Heart left ventricle (tissue), 16 donors: ENCODE results near the gene CYB561A3. TPM values are rescaled to one million over a fixed set of nuclear protein-coding genes. Genes with fewer than 3 reads are reported as not detected.

ENCODE experiments used
- ATAC-seq, 4 donors: fragments of 200-7000 bp; cut with Tn5 transposase; one replicate each; pipeline ENCODE4 v1.9.1; 2020 to 2022; ENCODE audit warnings: moderate library complexity in 4 of 4, mild to moderate bottlenecking in 3 of 4, moderate number of reproducible peaks in 1 of 4
- DNase-seq, 5 donors: peaks; one replicate each; pipeline ENCODE4 v3.0.0-alpha.2; 2020
- H3K27ac ChIP-seq, 12 donors: fragments of 200-600 bp; sonication (generic) in 4 of 12; one replicate each; pipeline versions ENCODE4 v1.5.0 to v1.8.0; 2016 to 2022; ENCODE audit warnings: mild to moderate bottlenecking in 2 of 12
- H3K27me3 ChIP-seq, 9 donors: fragments of 200-600 bp; sonication (generic) in 2 of 9; one replicate each; pipeline versions ENCODE4 v1.5.1 to v1.8.0; 2016 to 2022; ENCODE audit warnings: mild to moderate bottlenecking in 3 of 9
- H3K36me3 ChIP-seq, 9 donors: fragments of 200-600 bp; sonication (generic) in 2 of 9; one replicate each; pipeline versions ENCODE4 v1.5.0 to v1.8.0; 2018 to 2022; ENCODE audit warnings: mild to moderate bottlenecking in 2 of 9
- H3K4me1 ChIP-seq, 12 donors: fragments of 200-600 bp; sonication (generic) in 4 of 12; one replicate each; pipeline versions ENCODE4 v1.5.0 to v1.8.0; 2016 to 2022; ENCODE audit warnings: mild to moderate bottlenecking in 3 of 12
- H3K4me3 ChIP-seq, 12 donors: fragments of 200-600 bp; sonication (generic) in 4 of 12; one replicate each; pipeline versions ENCODE4 v1.5.0 to v1.8.0; 2017 to 2022; ENCODE audit warnings: mild to moderate bottlenecking in 9 of 12, moderate library complexity in 4 of 12
- H3K9me3 ChIP-seq, 12 donors: fragments of 200-600 bp; sonication (generic) in 4 of 12; one replicate each; pipeline versions ENCODE4 v1.5.0 to v1.8.0; 2016 to 2022; ENCODE audit warnings: mild to moderate bottlenecking in 1 of 12
- CTCF ChIP-seq, 12 donors: fragments of 200-600 bp; sonication (generic) in 4 of 12; IDR thresholded peaks; one replicate each; pipeline versions ENCODE4 v1.5.0 to v1.8.0; 2018 to 2022; ENCODE audit warnings: antibody characterized with exemption in 12 of 12, mild to moderate bottlenecking in 5 of 12
- POLR2A ChIP-seq, 2 donors: fragments of 450-650 bp; IDR thresholded peaks; one replicate each; pipeline ENCODE4 v1.6.1; 2017; ENCODE audit warnings: antibody characterized with exemption in 2 of 2, mild to moderate bottlenecking in 2 of 2, moderate library complexity in 2 of 2
- WGBS, 4 donors: extraction: QIAGEN DNeasy Blood & Tissue Kit in 2 of 4; methylation state at CpG; one replicate each; pipeline versions ENCODE4 v1.1.5 to v1.1.7; 2013 to 2018; 5-methylcytosine and 5-hydroxymethylcytosine counted together
- intact Hi-C, 10 donors: fragments of 100-400 bp; cut with DNase I; formaldehyde crosslinking; loops; one replicate each; pipeline versions ENCODE4 v1.11.1 to v1.14.2; 2022
- polyA plus RNA-seq, 2 donors: library from polyadenylated mRNA; stranded (reverse); fragments of 200-250 nt; gene quantifications; one replicate each; pipeline ENCODE4 v1.2.3, GENCODE V29; 2013
- total RNA-seq, 9 donors: library from RNA; depleted of rRNA in 2 of 9; stranded (reverse); fragments of >200 nt in 2 of 9; fragmentation: NEBNext Ultra II Directional in 3 of 9; extraction: Animal tissue kit (Norgen Biotek cat#: 25700) in 3 of 9; gene quantifications; one replicate each; pipeline versions ENCODE4 v1.1.0 to v1.2.4, GENCODE V29; 2016 to 2023
- donor health status: ischemic (EF 13 %, LVEDD 7.1; RV severe dilation, severe dysfunction).
- donor health status: healthy with polysubstance abuse.
- donor health status: DM: no; HTN: yes; CAD: no.
- donor health status: DM: no; HTN: no; CAD: no.
- donor health status: ischemic (EF 25% LVEDD 6.9; RV normal size, moderate dysfunction).
- donor health status: ischemic (EF 25% LVEDD 5.7; RV mildly dilated, moderate dysfunction).
- donor health status: healthy.
- donor health status: DM: yes; HTN: yes; CAD: no.
- donor health status: ischemic (EF 35%, LVEDD 5.7; RV mildly dilated, moderate dysfunction).
- donor health status: nonischemic (EF 11% LVEDD 7.7; RV severe dilation, severe dysfunction).
- donor health status: DM: yes; HTN: yes; CAD: no.
- donor health status: PGD.
- donor health status: ischemic (EF 29% LVEDD 5.4; RV normal size, mild dysfunction).
- donor health status: nonischemic (EF 23%, LVEDD 6.1; RV moderate dilation, normal function).

The CYB561A3 gene
- total and polyA plus RNA-seq, 11 donors: 6.7 to 23.9 (median 11.9) TPM

GRCh38 chr11:61331651-61332050 is 30.0 kb downstream of the CYB561A3 start:
- peak overlapping the region in 2 of 12 donors; percentile 93 to 95 for H3K27ac ChIP-seq
- no peak for ATAC-seq
- H3K36me3 ChIP-seq: peaks cover 0 to 46% (median 34%) of the 10 kb centered on the region in 9 donors
- H3K4me3 ChIP-seq: peak overlapping the region in 11 of 12 donors; percentile 77 to 100 (median 94)
- no peaks in the 10 kb centered on the region for H3K27me3 ChIP-seq
- no peak for DNase-seq
- H3K9me3 ChIP-seq: no peaks in the 10 kb centered on the region
- 61 to 66% (median 62%) methylated on average over 6 of the region's 6 CpGs for WGBS, 4 donors
- no peak for TF ChIP-seq POLR2A (IDR thresholded peaks at IDR 0.05)
- TF ChIP-seq CTCF (IDR thresholded peaks at IDR 0.05): no peak
- H3K4me1 ChIP-seq: peaks cover 0 to 59% (median 39%) of the 10 kb centered on the region in 12 donors
- intact Hi-C loops: loop anchor here in 2 of 10 donors (2.0 to 10.0 kb wide), 2 partner anchors 31 to 303 kb away; partner anchors contain the start of gene TMEM138 (in 1 of the 2)

DNA sequence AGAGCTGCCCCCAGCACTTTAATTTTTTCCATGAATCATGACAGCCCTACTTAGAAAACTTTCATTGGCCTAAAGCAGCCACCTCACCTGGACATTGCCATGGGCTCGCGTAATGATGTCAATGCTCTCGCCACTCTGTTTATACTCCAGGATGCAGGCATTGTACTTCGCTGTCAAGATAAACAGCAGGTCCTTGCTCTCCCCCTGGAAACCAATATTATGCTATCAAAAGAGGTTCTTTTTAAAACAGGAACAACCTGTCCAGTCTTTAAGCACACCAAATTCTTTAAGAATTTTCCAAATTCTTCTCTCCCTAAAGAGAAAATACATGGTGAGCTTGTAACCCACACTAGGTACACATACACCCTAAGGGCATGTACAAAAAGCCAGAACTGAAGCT is 31.8 kb downstream of the CYB561A3 start:
- Histone ChIP-seq H3K36me3 (peaks cover 0 to 64% (median 51%) of the 10 kb centered on the region in 9 donors), H3K27me3 (no peaks in the 10 kb centered on the region), H3K9me3 (no peaks in the 10 kb centered on the region), H3K4me1 (peaks cover 0 to 58% (median 33%) of the 10 kb centered on the region in 12 donors), H3K27ac (no peak overlapping the region), H3K4me3 (no peak overlapping the region)
- intact Hi-C loops: loop anchor here in 1 of 10 donors (10.0 kb wide), 1 partner anchor 305 kb away; no protein-coding TSS in a partner anchor
- DNase-seq (no peak), ATAC-seq (no peak)
- WGBS, 4 donors: 93 to 96% (median 95%) methylated on average over 4 of the region's 4 CpGs
- TF ChIP-seq CTCF (IDR thresholded peaks at IDR 0.05) (no peak), POLR2A (IDR thresholded peaks at IDR 0.05) (no peak)

- Histone ChIP-seq H3K27me3 (no peaks in the 10 kb centered on the region), H3K27ac (peak overlapping the region in 3 of 12 donors; percentile 6 to 19 (median 11)), H3K9me3 (no peaks in the 10 kb centered on the region), H3K4me3 (no peak overlapping the region), H3K4me1 (peaks cover 0 to 52% (median 26%) of the 10 kb centered on the region in 12 donors), H3K36me3 (peaks cover 2 to 79% (median 67%) of the 10 kb centered on the region in 9 donors)
- 61 to 67% (median 63%) methylated on average over 9 of the region's 9 CpGs for WGBS, 4 donors
- TF ChIP-seq POLR2A (IDR thresholded peaks at IDR 0.05) (no peak), CTCF (IDR thresholded peaks at IDR 0.05) (no peak)
- DNase-seq: no peak
- no peak for ATAC-seq
- intact Hi-C loops: no loop called here
These were observed 33.3 kb downstream of the CYB561A3 start for GRCh38 chr11:61328351-61328750.

GRCh38 chr11:61327669-61328071 is 34.0 kb downstream of the CYB561A3 start:
- Histone ChIP-seq H3K27ac (no peak overlapping the region), H3K9me3 (no peaks in the 10 kb centered on the region), H3K4me3 (no peak overlapping the region), H3K27me3 (no peaks in the 10 kb centered on the region), H3K36me3 (peaks cover 2 to 86% (median 73%) of the 10 kb centered on the region in 9 donors), H3K4me1 (peaks cover 0 to 51% (median 26%) of the 10 kb centered on the region in 12 donors)
- intact Hi-C loops: no loop called here
- ATAC-seq (no peak), DNase-seq (no peak)
- TF ChIP-seq POLR2A (IDR thresholded peaks at IDR 0.05) (no peak), CTCF (IDR thresholded peaks at IDR 0.05) (no peak)
